Measurements from ENCODE around the gene HMG20A. TPM values are rescaled to one million over a fixed set of nuclear protein-coding genes. Genes with fewer than 3 reads are reported as not detected.

The HMG20A gene
- polyA plus RNA-seq, 1 donor from 2014 or later: 52.2 TPM

GRCh38 chr15:77371850-77372563 lies 48.7 kb upstream of the HMG20A start (continued):
- TF ChIP-seq EP300 (conservative IDR thresholded peaks at IDR 0.05; ENCODE audit: poor library complexity, severe bottlenecking) (peak; percentile 82), POLR2AphosphoS5 (IDR thresholded peaks at IDR 0.05) (peak; percentile 15), EZH2 (IDR thresholded peaks at IDR 0.05; ENCODE audit: borderline replicate concordance, insufficient read depth, low read length, poor library complexity, severe bottlenecking) (no peak)

- Histone ChIP-seq H3K9ac (ENCODE audit: low read length) (no peak overlapping the region), H3K27me3 (ENCODE audit: insufficient read depth, low read depth, low read length) (no peaks in the 10 kb centered on the region), H3K4me2 (ENCODE audit: low read length) (no peak overlapping the region), H3K36me3 (ENCODE audit: insufficient read depth, low read length) (no peaks in the 10 kb centered on the region), H3K9me3 (ENCODE audit: low read length) (no peaks in the 10 kb centered on the region), H3K4me3 (ENCODE audit: low read length) (no peak overlapping the region), H3F3A (ENCODE audit: insufficient read depth, low read length, poor library complexity, severe bottlenecking) (no peaks in the 10 kb centered on the region), H3K79me2 (replicated peaks; ENCODE audit: insufficient read depth, low read length) (no peaks in the 10 kb centered on the region), H3K9me2 (ENCODE audit: insufficient read depth, low read length) (no peaks in the 10 kb centered on the region), H3K27ac (ENCODE audit: low read length) (no peak overlapping the region), H4K20me1 (ENCODE audit: insufficient read depth) (no peaks in the 10 kb centered on the region), H2AFZ (ENCODE audit: low read depth, low read length) (no peak overlapping the region)
- TF ChIP-seq CTCF (IDR thresholded peaks at IDR 0.05; ENCODE audit: poor library complexity, severe bottlenecking) (no peak), POLR2AphosphoS5 (IDR thresholded peaks at IDR 0.05) (no peak), EP300 (conservative IDR thresholded peaks at IDR 0.05; ENCODE audit: poor library complexity, severe bottlenecking) (no peak)
These were observed 47.2 kb upstream of the HMG20A start for GRCh38 chr15:77373441-77373840.

- no peaks in the 10 kb centered on the region for H3K9me3 ChIP-seq (ENCODE audit: low read length)
- no peaks in the 10 kb centered on the region for H3K79me2 ChIP-seq (replicated peaks; ENCODE audit: insufficient read depth, low read length)
- H3K4me3 ChIP-seq (ENCODE audit: low read length): no peak overlapping the region
- no peaks in the 10 kb centered on the region for H3K36me3 ChIP-seq (ENCODE audit: insufficient read depth, low read length)
- no peak overlapping the region for H2AFZ ChIP-seq (ENCODE audit: low read depth, low read length)
- H4K20me1 ChIP-seq (ENCODE audit: insufficient read depth): no peaks in the 10 kb centered on the region
- H3K27ac ChIP-seq (ENCODE audit: low read length): no peak overlapping the region
- H3F3A ChIP-seq (ENCODE audit: insufficient read depth, low read length, poor library complexity, severe bottlenecking): no peaks in the 10 kb centered on the region
- no peaks in the 10 kb centered on the region for H3K9me2 ChIP-seq (ENCODE audit: insufficient read depth, low read length)
- no peaks in the 10 kb centered on the region for H3K27me3 ChIP-seq (ENCODE audit: insufficient read depth, low read depth, low read length)
- TF ChIP-seq TAF1 (IDR thresholded peaks at IDR 0.05; ENCODE audit: low read depth) (no peak), RAD21 (conservative IDR thresholded peaks at IDR 0.05) (no peak), CTCF (IDR thresholded peaks at IDR 0.05; ENCODE audit: poor library complexity, severe bottlenecking) (no peak), EP300 (conservative IDR thresholded peaks at IDR 0.05; ENCODE audit: poor library complexity, severe bottlenecking) (no peak), EZH2 (IDR thresholded peaks at IDR 0.05; ENCODE audit: borderline replicate concordance, insufficient read depth, low read length, poor library complexity, severe bottlenecking) (no peak), MXI1 (conservative IDR thresholded peaks at IDR 0.05; ENCODE audit: poor library complexity, severe bottlenecking) (no peak), POLR2AphosphoS5 (IDR thresholded peaks at IDR 0.05) (no peak), REST (IDR thresholded peaks at IDR 0.05; ENCODE audit: borderline replicate concordance) (no peak), SMC3 (conservative IDR thresholded peaks at IDR 0.05; ENCODE audit: poor library complexity) (no peak)
- no peak overlapping the region for H3K4me2 ChIP-seq (ENCODE audit: low read length)
- no peak overlapping the region for H3K9ac ChIP-seq (ENCODE audit: low read length)
These were observed 45.6 kb upstream of the HMG20A start for GRCh38 chr15:77375133-77375532.
